HepG2 (cell line): Measurements from ENCODE around the gene MAMDC2. TPM values are rescaled to one million over a fixed set of nuclear protein-coding genes. Genes with fewer than 3 reads are reported as not detected.
A peak's percentile ranks its signal among the peaks of the same experiment; 100 is the strongest.

ENCODE experiments used
- ATAC-seq: fragments of 200-7000 bp; cut with Tn5 transposase; 3 replicates; pipeline ENCODE4 v1.9.1; 2020; ENCODE audit warnings: mild to moderate bottlenecking, moderate library complexity
- BruUV-seq: library from RNA; stranded (reverse); fragments of 400-500 nt; replicated peaks from 2 replicates; lab custom pipeline; 2021; lab: Mats Ljungman, UMichigan
- CTCF ChIA-PET: fragments of 300-600 bp; formaldehyde crosslinking; extraction: SDS; loops from one replicate; lab custom pipeline; 2021; ENCODE audit warnings: low total read pairs, inconsistent platforms, low intra/inter-chr PET ratio; lab: Yijun Ruan, JAX
- POLR2A ChIA-PET: fragments of 350-600 bp; sonication (Branson Sonifier 250); formaldehyde crosslinking; loops from one replicate; lab custom pipeline; 2020; ENCODE audit warnings: antibody characterized with exemption, inconsistent platforms; lab: Yijun Ruan, JAX
- DNase-seq: peaks from one replicate; pipeline ENCODE4 v3.0.0-alpha.2; 2015; ENCODE audit warnings: low spot score
- FAIRE-seq: peaks from 3 replicates; lab custom pipeline; 2011; peaks lifted over from hg19 to GRCh38; lab: Jason Lieb, UNC
- H2AFZ ChIP-seq: one replicate; pipeline ENCODE4 v1.6.1; 2011; ENCODE audit warnings: low read length, inconsistent platforms
- H3K27ac ChIP-seq: fragments of 300-600 bp; 3 replicates; pipeline ENCODE4 v1.8.0; 2011; ENCODE audit warnings: mixed run types, mild to moderate bottlenecking, mixed read lengths, low read length, inconsistent platforms; ENCODE audit not compliant: insufficient read depth; ENCODE audit errors: extremely low read length
- H3K27me3 ChIP-seq, 2 experiments: fragments of 200-600 bp in 1 of 2; 2 replicates in 1 of 2; 3 replicates in 1 of 2; pipeline versions ENCODE4 v1.6.0 to v1.8.0; 2011; ENCODE audit warnings: low read length in 2 of 2, mild to moderate bottlenecking in 2 of 2, moderate library complexity in 2 of 2, inconsistent platforms in 1 of 2; ENCODE audit not compliant: insufficient read depth in 2 of 2, control insufficient read depth in 1 of 2
- H3K36me3 ChIP-seq, 2 experiments: fragments of 200-600 bp in 1 of 2; replicated peaks in 1 of 2; 2 replicates in 1 of 2; 3 replicates in 1 of 2; pipeline versions ENCODE4 v1.5.1 to v1.8.0; 2011; ENCODE audit warnings: low read length in 2 of 2, inconsistent platforms in 1 of 2; ENCODE audit not compliant: insufficient read depth in 2 of 2, control insufficient read depth in 1 of 2
- H3K4me1 ChIP-seq: 2 replicates; pipeline ENCODE4 v1.5.1; 2012; ENCODE audit warnings: low read length, inconsistent platforms; ENCODE audit not compliant: insufficient read depth
- H3K4me2 ChIP-seq: 2 replicates; pipeline ENCODE4 v1.6.0; 2011; ENCODE audit warnings: low read depth, low read length, inconsistent platforms
- H3K4me3 ChIP-seq, 3 experiments: fragments of 200-600 bp in 1 of 3; sonication (generic), shearing (Covaris generic) in 1 of 3; replicated peaks in 1 of 3; 2 replicates each; pipeline ENCODE4 v1.5.1; 2011 to 2016; ENCODE audit warnings: low read length in 3 of 3, inconsistent platforms in 2 of 3, low read depth in 2 of 3, mild to moderate bottlenecking in 2 of 3, control low read depth in 1 of 3, mixed read lengths in 1 of 3; ENCODE audit not compliant: insufficient read depth in 1 of 3
- H3K79me2 ChIP-seq: one replicate; pipeline ENCODE4 v1.6.1; 2011; ENCODE audit warnings: low read length, inconsistent platforms; ENCODE audit not compliant: insufficient read depth
- H3K9ac ChIP-seq: 2 replicates; pipeline ENCODE4 v1.6.0; 2011; ENCODE audit warnings: mild to moderate bottlenecking, low read depth, low read length, inconsistent platforms; ENCODE audit not compliant: insufficient read depth
- H3K9me3 ChIP-seq: 2 replicates; pipeline ENCODE4 v1.5.1; 2012; ENCODE audit warnings: mild to moderate bottlenecking, low read length
- H4K20me1 ChIP-seq: 2 replicates; pipeline ENCODE4 v1.6.0; 2011; ENCODE audit warnings: inconsistent platforms, mild to moderate bottlenecking, low read length, moderate library complexity; ENCODE audit not compliant: insufficient read depth
- DMTF1 ChIP-seq: sonication (generic); formaldehyde crosslinking; IDR thresholded peaks from 2 replicates; pipeline ENCODE4 v1.4.0; 2020; ENCODE audit warnings: mild to moderate bottlenecking, missing genetic modification reagents
- JUNB ChIP-seq: sonication (generic); formaldehyde crosslinking; IDR thresholded peaks from 2 replicates; pipeline ENCODE4 v1.8.0; 2022; ENCODE audit warnings: missing genetic modification reagents, mild to moderate bottlenecking, borderline replicate concordance
- NCOA5 ChIP-seq: sonication (generic); formaldehyde crosslinking; IDR thresholded peaks from 2 replicates; pipeline ENCODE4 v1.4.0; 2020; ENCODE audit warnings: missing genetic modification reagents
- PHF5A ChIP-seq: IDR thresholded peaks from one replicate; pipeline ENCODE4 v1.6.1; 2018; ENCODE audit warnings: low read depth, missing genetic modification reagents; ENCODE audit not compliant: unreplicated experiment
- SMC3 ChIP-seq: IDR thresholded peaks from 2 replicates; pipeline ENCODE4 v1.6.1; 2011; ENCODE audit warnings: low read length, improper control_type of control experiment
- ZNF567 ChIP-seq: sonication (generic); formaldehyde crosslinking; IDR thresholded peaks from 2 replicates; pipeline ENCODE4 v1.8.1; 2023; ENCODE audit warnings: mild to moderate bottlenecking, missing genetic modification reagents, borderline replicate concordance
- ZNF713 ChIP-seq: sonication (generic); formaldehyde crosslinking; IDR thresholded peaks from 2 replicates; pipeline ENCODE4 v1.4.0; 2020; ENCODE audit warnings: mild to moderate bottlenecking, missing genetic modification reagents
- ZNF841 ChIP-seq: sonication (generic); formaldehyde crosslinking; IDR thresholded peaks from 2 replicates; pipeline ENCODE4 v1.8.1; 2023; ENCODE audit warnings: missing genetic modification reagents, borderline replicate concordance
- WGBS: methylation state at CpG from one replicate; pipeline ENCODE4 v1.1.6; 2017; ENCODE audit warnings: low lambda C conversion rate; 5-methylcytosine and 5-hydroxymethylcytosine counted together
- in situ Hi-C: cut with HindIII; loops from 2 replicates; pipeline ENCODE4 v1.10.0; 2017; ENCODE audit warnings: low pct_unique_long_range_greater_than_20kb; ENCODE audit not compliant: extremely low pct_ligation_motif_present
- intact Hi-C: fragments of 100-400 bp; cut with micrococcal nuclease; formaldehyde crosslinking; loops from one replicate; pipeline ENCODE4 v1.10.0; 2022; ENCODE audit not compliant: unreplicated experiment
- polyA plus RNA-seq, 8 experiments: library from polyadenylated mRNA; depleted of rRNA in 3 of 8; stranded (reverse) in 7 of 8; unstranded in 1 of 8; fragments of >200 nt; fragmentation: Illumina TruSeq in 4 of 8; extraction: Trizol in 4 of 8; gene quantifications; 2 replicates each; pipeline versions ENCODE4 v1.2.1 to v1.2.3, GENCODE V29; 2011 to 2016; ENCODE audit warnings: low read depth in 4 of 8, missing spikeins in 1 of 8, mixed read lengths in 1 of 8; ENCODE audit not compliant: insufficient read depth in 1 of 8
- total RNA-seq, 5 experiments: library from RNA; depleted of rRNA; stranded (reverse); fragments of >200 nt; fragmentation: Illumina TruSeq; extraction: Trizol; gene quantifications; 2 replicates each; pipeline ENCODE4 v1.2.3, GENCODE V29; 2016; ENCODE audit warnings: low read depth in 1 of 5
- TF ChIP-seq, protein P1 (sequence below): sonication (generic); formaldehyde crosslinking; IDR thresholded peaks from 2 replicates; pipeline ENCODE4 v1.8.1; 2023; ENCODE audit warnings: mild to moderate bottlenecking, moderate library complexity, missing genetic modification reagents

Gene MAMDC2
- total and polyA plus RNA-seq, 2 of the 13 experiments (the other 11 are each of a cell fraction or from before 2014, with no cell fraction given) = not detected

DNA sequence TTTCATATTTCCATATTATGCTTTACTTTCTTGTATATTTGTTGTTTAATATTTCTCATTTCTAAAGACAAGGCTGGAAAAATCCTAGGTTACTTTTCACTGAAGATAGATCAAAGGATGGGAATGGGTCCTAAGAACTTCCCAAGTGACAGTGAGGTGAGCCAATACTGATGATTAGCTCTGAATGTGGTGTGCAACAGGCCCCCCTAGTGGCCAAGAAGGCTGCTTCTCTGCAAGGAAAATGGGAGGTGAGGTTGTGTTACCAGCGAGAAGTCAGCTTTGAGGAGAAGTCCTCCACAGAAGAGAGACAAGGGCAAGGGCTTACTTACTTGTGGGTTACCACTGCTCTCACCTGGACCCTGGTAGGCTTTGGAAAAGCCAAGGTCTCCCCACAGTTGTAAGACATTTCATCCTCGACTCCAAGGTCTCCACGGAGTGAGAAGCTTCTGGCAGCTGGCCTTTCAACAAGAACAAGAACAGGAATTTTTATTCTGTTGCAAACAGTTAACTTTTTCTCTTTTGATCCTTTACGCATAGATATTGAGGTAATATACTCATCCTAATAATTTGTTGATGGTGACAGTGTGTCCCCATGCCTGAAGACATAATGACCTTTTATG lies 69.9 kb downstream of the MAMDC2 start (continued):
- TF ChIP-seq ZNF841 (no peak), SMC3 (peak; percentile 39; the same call in 1 of the 2 replicates), ZNF567 (no peak), JUNB (CRISPR knock-in tag) (no peak)

GRCh38 chr9:70114898-70115297 lies 71.2 kb downstream of the MAMDC2 start:
- Histone ChIP-seq H3K27me3 (peaks cover 0 to 3% of the 10 kb centered on the region in 2 experiments; a peak in 1 of 5 replicates), H3K27ac (no peak overlapping the region), H2AFZ (no peak overlapping the region), H3K9me3 (no peaks in the 10 kb centered on the region), H3K4me2 (no peak overlapping the region), H3K79me2 (no peaks in the 10 kb centered on the region), H4K20me1 (no peaks in the 10 kb centered on the region), H3K9ac (no peak overlapping the region), H3K4me1 (peaks cover 52% of the 10 kb centered on the region), H3K4me3 (no peak overlapping the region), H3K36me3 (no peaks in the 10 kb centered on the region)
- TF ChIP-seq PHF5A (no peak), NCOA5 (no peak), DMTF1 (CRISPR knock-in tag) (no peak), ZNF713 (CRISPR knock-in tag) (no peak)
- TF ChIP-seq, protein P1, sequence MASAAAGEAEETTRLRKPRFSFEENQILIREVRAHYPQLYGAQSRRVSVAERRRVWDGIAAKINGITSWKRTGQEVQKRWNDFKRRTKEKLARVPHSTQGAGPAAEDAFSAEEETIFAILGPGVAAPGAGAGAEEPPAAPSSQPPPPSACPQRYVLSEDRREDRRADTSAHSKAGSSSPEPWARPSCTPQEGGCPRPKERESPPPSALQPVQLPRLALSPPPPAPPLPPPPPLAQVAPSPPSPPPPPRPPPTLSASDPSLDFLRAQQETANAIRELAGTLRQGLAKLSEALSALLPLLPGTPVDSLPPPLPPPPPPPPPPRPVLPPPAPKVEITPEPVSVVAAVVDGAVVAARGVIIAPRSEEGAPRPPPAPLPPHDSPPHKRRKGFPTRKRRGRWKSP (CRISPR knock-in tag) = no peak
- in situ Hi-C loops (loop anchor here (5.0 kb wide), 1 partner anchor 143 kb away; no protein-coding TSS in a partner anchor), intact Hi-C loops (loop anchor here (5.0 kb wide), 1 partner anchor 112 kb away; no protein-coding TSS in a partner anchor)
- WGBS = 2% methylated on average over 1 of the region's 1 CpG
- FAIRE-seq = no peak
- ATAC-seq = no peak
- ChIA-PET CTCF (no interaction called here), POLR2A (no interaction called here)
- no TSS peak for BruUV-seq
- DNase-seq = no peak
